DND-41 (cell line): ENCODE measurements around the gene SRRM3.

ENCODE experiments used
- EZH2 ChIP-seq: IDR thresholded peaks from 3 replicates; pipeline ENCODE4 v1.6.1; 2012; ENCODE audit warnings: borderline replicate concordance, low read depth, mild to moderate bottlenecking, moderate library complexity, low read length, inconsistent platforms; ENCODE audit not compliant: severe bottlenecking
- TF ChIP-seq, protein P1 (sequence below): IDR thresholded peaks from 2 replicates; pipeline ENCODE4 v1.5.1; 2012; ENCODE audit warnings: borderline replicate concordance, low read length, moderate library complexity, mild to moderate bottlenecking; ENCODE audit not compliant: poor library complexity, severe bottlenecking; ENCODE audit errors: extremely low read depth

DNA sequence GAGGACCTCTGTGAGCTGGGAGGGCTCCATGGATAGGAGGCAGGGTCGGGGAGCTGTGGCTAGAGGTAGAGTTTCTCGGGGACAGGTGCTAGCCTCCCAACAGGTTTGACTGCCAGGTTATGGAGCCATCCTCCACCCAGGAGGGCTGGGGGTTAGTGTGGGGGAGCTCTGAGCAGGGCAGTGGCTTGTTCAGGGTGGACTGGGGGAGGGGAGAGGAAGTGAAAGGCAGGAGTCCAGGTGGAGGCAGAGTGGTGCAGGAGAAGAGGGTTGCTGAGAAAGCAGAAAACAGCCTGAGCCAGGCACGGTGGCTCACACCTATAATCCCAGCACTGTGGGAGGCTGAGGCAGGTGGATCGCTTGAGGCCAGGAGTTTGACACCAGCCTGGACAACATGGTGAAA lies 60.2 kb downstream of the SRRM3 start:
- TF ChIP-seq EZH2 = no peak
- TF ChIP-seq, protein P1, sequence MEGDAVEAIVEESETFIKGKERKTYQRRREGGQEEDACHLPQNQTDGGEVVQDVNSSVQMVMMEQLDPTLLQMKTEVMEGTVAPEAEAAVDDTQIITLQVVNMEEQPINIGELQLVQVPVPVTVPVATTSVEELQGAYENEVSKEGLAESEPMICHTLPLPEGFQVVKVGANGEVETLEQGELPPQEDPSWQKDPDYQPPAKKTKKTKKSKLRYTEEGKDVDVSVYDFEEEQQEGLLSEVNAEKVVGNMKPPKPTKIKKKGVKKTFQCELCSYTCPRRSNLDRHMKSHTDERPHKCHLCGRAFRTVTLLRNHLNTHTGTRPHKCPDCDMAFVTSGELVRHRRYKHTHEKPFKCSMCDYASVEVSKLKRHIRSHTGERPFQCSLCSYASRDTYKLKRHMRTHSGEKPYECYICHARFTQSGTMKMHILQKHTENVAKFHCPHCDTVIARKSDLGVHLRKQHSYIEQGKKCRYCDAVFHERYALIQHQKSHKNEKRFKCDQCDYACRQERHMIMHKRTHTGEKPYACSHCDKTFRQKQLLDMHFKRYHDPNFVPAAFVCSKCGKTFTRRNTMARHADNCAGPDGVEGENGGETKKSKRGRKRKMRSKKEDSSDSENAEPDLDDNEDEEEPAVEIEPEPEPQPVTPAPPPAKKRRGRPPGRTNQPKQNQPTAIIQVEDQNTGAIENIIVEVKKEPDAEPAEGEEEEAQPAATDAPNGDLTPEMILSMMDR = no peak
